ENCODE measurements around the gene SLC22A9. TPM values are rescaled to one million over a fixed set of nuclear protein-coding genes. Genes with fewer than 3 reads are reported as not detected.

Gene SLC22A9
- total RNA-seq, 1 experiment from 2014 or later, result not detected

DNA sequence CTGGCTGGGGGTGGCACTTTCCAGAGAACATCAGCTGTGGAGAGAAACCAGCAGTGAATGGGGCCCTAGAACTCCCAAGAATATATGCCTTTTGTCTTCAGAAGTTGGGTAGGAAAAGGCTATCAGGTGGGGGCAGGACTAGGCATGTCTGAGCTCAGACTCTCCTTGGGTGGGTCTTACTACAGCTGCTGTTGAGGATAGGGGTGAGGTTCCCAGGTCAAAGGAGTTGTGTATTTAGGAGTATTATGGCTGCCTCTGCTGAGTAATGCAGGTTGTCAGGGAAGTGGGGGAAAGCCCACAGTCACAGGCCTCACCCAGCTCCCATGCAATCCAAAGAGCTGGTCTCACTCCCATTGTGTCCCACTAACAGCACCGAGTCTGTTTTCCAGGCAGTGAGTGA is 26.1 kb downstream of the SLC22A9 start:
- H3K23me2 ChIP-seq (ENCODE audit: insufficient read length, low read depth, low read length, poor library complexity, severe bottlenecking), result no peaks in the 10 kb centered on the region
- no peak overlapping the region for H3K14ac ChIP-seq (ENCODE audit: insufficient read depth, low read length)
- H2BK5ac ChIP-seq (ENCODE audit: insufficient read length, low read length), result no peak overlapping the region
- no peak overlapping the region for H2AFZ ChIP-seq (ENCODE audit: low read length)
- no peak overlapping the region for H2AK5ac ChIP-seq (ENCODE audit: insufficient read length, low read length)
- peaks cover 4 to 15% of the 10 kb centered on the region in 2 experiments; a peak in 2 of 4 replicates for H3K4me1 Mint-ChIP-seq
- H2BK120ac ChIP-seq (ENCODE audit: low read depth, low read length, poor library complexity, severe bottlenecking), result no peak overlapping the region
- H3K36me3 Mint-ChIP-seq (ENCODE audit: insufficient read depth in 1 of 3, low read depth in 3 of 3), result no peaks in the 10 kb centered on the region
- H3T11ph ChIP-seq (ENCODE audit: low read length), result no peak overlapping the region
- H3K79me1 ChIP-seq (ENCODE audit: insufficient read depth, low read depth, low read length, poor library complexity, severe bottlenecking), result no peaks in the 10 kb centered on the region
- TF ChIP-seq, protein P1, sequence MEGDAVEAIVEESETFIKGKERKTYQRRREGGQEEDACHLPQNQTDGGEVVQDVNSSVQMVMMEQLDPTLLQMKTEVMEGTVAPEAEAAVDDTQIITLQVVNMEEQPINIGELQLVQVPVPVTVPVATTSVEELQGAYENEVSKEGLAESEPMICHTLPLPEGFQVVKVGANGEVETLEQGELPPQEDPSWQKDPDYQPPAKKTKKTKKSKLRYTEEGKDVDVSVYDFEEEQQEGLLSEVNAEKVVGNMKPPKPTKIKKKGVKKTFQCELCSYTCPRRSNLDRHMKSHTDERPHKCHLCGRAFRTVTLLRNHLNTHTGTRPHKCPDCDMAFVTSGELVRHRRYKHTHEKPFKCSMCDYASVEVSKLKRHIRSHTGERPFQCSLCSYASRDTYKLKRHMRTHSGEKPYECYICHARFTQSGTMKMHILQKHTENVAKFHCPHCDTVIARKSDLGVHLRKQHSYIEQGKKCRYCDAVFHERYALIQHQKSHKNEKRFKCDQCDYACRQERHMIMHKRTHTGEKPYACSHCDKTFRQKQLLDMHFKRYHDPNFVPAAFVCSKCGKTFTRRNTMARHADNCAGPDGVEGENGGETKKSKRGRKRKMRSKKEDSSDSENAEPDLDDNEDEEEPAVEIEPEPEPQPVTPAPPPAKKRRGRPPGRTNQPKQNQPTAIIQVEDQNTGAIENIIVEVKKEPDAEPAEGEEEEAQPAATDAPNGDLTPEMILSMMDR (conservative IDR thresholded peaks at IDR 0.05), result no peak
- no peak overlapping the region for H3K4me2 ChIP-seq (ENCODE audit: insufficient read depth, insufficient read length, low read length)
- H3K9ac ChIP-seq (ENCODE audit: extremely low read depth, insufficient read length, low read length), result no peak overlapping the region
- no peaks in the 10 kb centered on the region for H3K79me2 ChIP-seq (ENCODE audit: insufficient read depth, low read length)
- DNase-seq, result no peak
- no peak overlapping the region for H3K27ac ChIP-seq (ENCODE audit: insufficient read length, low read depth, low read length)
- no peaks in the 10 kb centered on the region for H3K9me3 Mint-ChIP-seq
- no peak overlapping the region for H2BK15ac ChIP-seq (ENCODE audit: low read depth, low read length)
- H3K23ac ChIP-seq (ENCODE audit: insufficient read length, low read depth, low read length), result no peak overlapping the region
- no peak overlapping the region for H4K91ac ChIP-seq (ENCODE audit: insufficient read length, low read depth, low read length)
- H4K5ac ChIP-seq (ENCODE audit: insufficient read length, low read depth, low read length), result no peak overlapping the region
- H4K8ac ChIP-seq (replicated peaks; ENCODE audit: insufficient read length, low read depth, low read length), result no peak overlapping the region
- H2BK12ac ChIP-seq (ENCODE audit: insufficient read length, low read depth, low read length), result no peak overlapping the region
- no peak overlapping the region for H3K56ac ChIP-seq (ENCODE audit: insufficient read length, low read depth, low read length)
- no peaks in the 10 kb centered on the region for H4K20me1 ChIP-seq (ENCODE audit: control insufficient read depth, insufficient read depth, insufficient read length)
- no peaks in the 10 kb centered on the region for H3K9me3 ChIP-seq (ENCODE audit: control insufficient read depth, low read depth, low read length)
- H3K18ac ChIP-seq (ENCODE audit: insufficient read length, low read depth, low read length), result no peak overlapping the region
- H2BK20ac ChIP-seq (ENCODE audit: low read depth, low read length, poor library complexity, severe bottlenecking), result no peak overlapping the region
- H3K4me1 ChIP-seq (ENCODE audit: insufficient read depth, low read length), result no peaks in the 10 kb centered on the region
- H3K27ac Mint-ChIP-seq, result no peak overlapping the region
- H3K27me3 ChIP-seq (ENCODE audit: insufficient read depth, low read length), result no peaks in the 10 kb centered on the region
- H3K27me3 Mint-ChIP-seq (ENCODE audit: low read depth), result peaks cover 2% of the 10 kb centered on the region; the same call in 1 of the 2 replicates
- WGBS (ENCODE audit: extremely low coverage, insufficient read length, low lambda C conversion rate), result no CpG with 5 or more reads among the region's 1 CpG
- no peak overlapping the region for H3K4me3 Mint-ChIP-seq
- no peak overlapping the region for H3K4ac ChIP-seq (ENCODE audit: low read depth, low read length)
